HL-60 (cell line): Measurements from ENCODE around the gene APPL2.

Source experiments
- GABPA ChIP-seq: IDR thresholded peaks from 2 replicates; pipeline ENCODE4 v1.6.1; 2012; ENCODE audit warnings: low read depth
- POLR2AphosphoS5 ChIP-seq: IDR thresholded peaks from 2 replicates; pipeline ENCODE4 v1.6.1; 2012; ENCODE audit warnings: low read depth
- SPI1 ChIP-seq: IDR thresholded peaks from 2 replicates; pipeline ENCODE4 v1.6.1; 2012; ENCODE audit warnings: low read depth, mild to moderate bottlenecking, borderline replicate concordance
- TF ChIP-seq, protein P1 (sequence below): IDR thresholded peaks from one replicate; pipeline ENCODE4 v1.5.1; 2011; ENCODE audit warnings: low read length, control low read depth, inconsistent platforms; ENCODE audit not compliant: insufficient read depth
- TF ChIP-seq, protein P2 (sequence below): IDR thresholded peaks from 2 replicates; pipeline ENCODE4 v1.6.1; 2012; ENCODE audit warnings: low read depth; ENCODE audit not compliant: insufficient replicate concordance

DNA sequence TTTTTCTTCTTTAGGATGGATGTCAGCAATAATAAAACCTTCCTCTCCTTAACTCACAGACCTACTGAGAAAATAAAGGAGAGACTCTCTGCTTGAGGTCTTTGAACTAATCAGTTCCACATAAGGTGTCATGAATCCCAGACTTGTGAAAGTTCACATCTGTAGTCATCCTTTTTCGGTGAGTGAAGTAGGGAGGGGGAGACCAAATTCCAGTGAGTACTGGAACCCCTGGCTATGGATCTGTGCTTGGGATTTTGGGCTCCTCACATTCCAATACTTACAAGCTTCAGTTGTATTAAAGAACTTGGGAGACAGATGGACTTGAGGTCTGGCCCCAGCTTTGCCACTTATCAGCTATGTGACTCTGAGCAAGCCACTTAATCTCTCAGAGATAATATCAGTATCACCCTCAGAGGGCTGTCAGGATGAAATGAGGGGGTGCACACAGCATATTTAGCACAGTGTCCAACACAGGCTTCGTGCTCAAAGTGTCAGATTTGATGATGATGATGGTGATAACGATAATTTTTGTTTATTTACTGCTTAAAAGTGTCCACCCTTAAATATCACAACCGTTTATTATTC lies 34.8 kb upstream of the APPL2 start:
- TF ChIP-seq, protein P1, sequence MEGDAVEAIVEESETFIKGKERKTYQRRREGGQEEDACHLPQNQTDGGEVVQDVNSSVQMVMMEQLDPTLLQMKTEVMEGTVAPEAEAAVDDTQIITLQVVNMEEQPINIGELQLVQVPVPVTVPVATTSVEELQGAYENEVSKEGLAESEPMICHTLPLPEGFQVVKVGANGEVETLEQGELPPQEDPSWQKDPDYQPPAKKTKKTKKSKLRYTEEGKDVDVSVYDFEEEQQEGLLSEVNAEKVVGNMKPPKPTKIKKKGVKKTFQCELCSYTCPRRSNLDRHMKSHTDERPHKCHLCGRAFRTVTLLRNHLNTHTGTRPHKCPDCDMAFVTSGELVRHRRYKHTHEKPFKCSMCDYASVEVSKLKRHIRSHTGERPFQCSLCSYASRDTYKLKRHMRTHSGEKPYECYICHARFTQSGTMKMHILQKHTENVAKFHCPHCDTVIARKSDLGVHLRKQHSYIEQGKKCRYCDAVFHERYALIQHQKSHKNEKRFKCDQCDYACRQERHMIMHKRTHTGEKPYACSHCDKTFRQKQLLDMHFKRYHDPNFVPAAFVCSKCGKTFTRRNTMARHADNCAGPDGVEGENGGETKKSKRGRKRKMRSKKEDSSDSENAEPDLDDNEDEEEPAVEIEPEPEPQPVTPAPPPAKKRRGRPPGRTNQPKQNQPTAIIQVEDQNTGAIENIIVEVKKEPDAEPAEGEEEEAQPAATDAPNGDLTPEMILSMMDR = no peak
- TF ChIP-seq, protein P2, sequence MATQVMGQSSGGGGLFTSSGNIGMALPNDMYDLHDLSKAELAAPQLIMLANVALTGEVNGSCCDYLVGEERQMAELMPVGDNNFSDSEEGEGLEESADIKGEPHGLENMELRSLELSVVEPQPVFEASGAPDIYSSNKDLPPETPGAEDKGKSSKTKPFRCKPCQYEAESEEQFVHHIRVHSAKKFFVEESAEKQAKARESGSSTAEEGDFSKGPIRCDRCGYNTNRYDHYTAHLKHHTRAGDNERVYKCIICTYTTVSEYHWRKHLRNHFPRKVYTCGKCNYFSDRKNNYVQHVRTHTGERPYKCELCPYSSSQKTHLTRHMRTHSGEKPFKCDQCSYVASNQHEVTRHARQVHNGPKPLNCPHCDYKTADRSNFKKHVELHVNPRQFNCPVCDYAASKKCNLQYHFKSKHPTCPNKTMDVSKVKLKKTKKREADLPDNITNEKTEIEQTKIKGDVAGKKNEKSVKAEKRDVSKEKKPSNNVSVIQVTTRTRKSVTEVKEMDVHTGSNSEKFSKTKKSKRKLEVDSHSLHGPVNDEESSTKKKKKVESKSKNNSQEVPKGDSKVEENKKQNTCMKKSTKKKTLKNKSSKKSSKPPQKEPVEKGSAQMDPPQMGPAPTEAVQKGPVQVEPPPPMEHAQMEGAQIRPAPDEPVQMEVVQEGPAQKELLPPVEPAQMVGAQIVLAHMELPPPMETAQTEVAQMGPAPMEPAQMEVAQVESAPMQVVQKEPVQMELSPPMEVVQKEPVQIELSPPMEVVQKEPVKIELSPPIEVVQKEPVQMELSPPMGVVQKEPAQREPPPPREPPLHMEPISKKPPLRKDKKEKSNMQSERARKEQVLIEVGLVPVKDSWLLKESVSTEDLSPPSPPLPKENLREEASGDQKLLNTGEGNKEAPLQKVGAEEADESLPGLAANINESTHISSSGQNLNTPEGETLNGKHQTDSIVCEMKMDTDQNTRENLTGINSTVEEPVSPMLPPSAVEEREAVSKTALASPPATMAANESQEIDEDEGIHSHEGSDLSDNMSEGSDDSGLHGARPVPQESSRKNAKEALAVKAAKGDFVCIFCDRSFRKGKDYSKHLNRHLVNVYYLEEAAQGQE = no peak
- TF ChIP-seq SPI1 (no peak), POLR2AphosphoS5 (no peak), GABPA (no peak)
